Neural crest cell (in vitro differentiated cells): ENCODE results near the gene CXCR6. TPM values are rescaled to one million over a fixed set of nuclear protein-coding genes. Genes with fewer than 3 reads are reported as not detected.

Experiments
- DNase-seq: peaks from one replicate; pipeline ENCODE4 v3.0.0; 2021; ENCODE audit warnings: low read depth, mixed read lengths, low spot score
- H3K27ac Mint-ChIP-seq: one replicate; pipeline ENCODE4 v1.8.0; 2021; ENCODE audit warnings: mild to moderate bottlenecking, mixed read lengths; ENCODE audit not compliant: unreplicated experiment
- H3K27me3 Mint-ChIP-seq: 2 replicates; pipeline ENCODE4 v1.8.0; 2021; ENCODE audit warnings: low read depth, mild to moderate bottlenecking, mixed read lengths
- H3K36me3 Mint-ChIP-seq: 2 replicates; pipeline ENCODE4 v1.8.0; 2021; ENCODE audit warnings: low read depth, mild to moderate bottlenecking, mixed read lengths
- H3K4me1 Mint-ChIP-seq: 2 replicates; pipeline ENCODE4 v1.8.0; 2021; ENCODE audit warnings: mixed read lengths
- H3K4me3 Mint-ChIP-seq: one replicate; pipeline ENCODE4 v1.8.0; 2021; ENCODE audit warnings: mild to moderate bottlenecking, mixed read lengths
- H3K9me3 Mint-ChIP-seq: 2 replicates; pipeline ENCODE4 v1.8.0; 2021; ENCODE audit warnings: mixed read lengths
- total RNA-seq: library from RNA; stranded (reverse); gene quantifications from 2 replicates; pipeline ENCODE4 v1.2.1, GENCODE V29; 2021
- TF ChIP-seq, protein P1 (sequence below): fragments of 200-600 bp; sonication (generic); conservative IDR thresholded peaks from 2 replicates; pipeline ENCODE4 v1.5.0; 2021; ENCODE audit warnings: antibody characterized with exemption, mild to moderate bottlenecking

The CXCR6 gene
- total RNA-seq, 1 donor from 2014 or later, result not detected

DNA sequence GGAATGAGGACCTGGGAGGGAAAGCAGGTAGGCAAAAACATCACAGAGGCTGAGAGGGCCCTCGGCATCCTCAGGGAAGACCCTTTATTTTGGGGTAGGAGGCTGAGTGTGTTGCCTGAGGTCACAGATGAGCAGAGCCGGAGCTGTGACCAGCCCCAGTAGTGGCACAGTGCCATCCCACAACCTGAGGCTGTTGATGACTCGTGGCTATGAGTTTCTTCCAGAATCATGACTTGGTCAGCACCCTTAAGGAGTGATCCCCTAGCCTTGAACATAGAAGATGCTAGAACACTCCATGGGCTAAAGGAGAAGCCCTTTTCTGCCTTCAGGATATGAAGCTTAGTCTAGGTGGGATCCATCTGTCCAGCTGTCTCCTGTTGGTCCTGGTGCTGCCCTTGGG lies 19.5 kb upstream of the CXCR6 start:
- Mint-ChIP-seq H3K9me3 (no peaks in the 10 kb centered on the region), H3K4me3 (no peak overlapping the region), H3K27ac (no peak overlapping the region), H3K27me3 (no peaks in the 10 kb centered on the region), H3K36me3 (peaks cover 24% of the 10 kb centered on the region), H3K4me1 (no peaks in the 10 kb centered on the region)
- TF ChIP-seq, protein P1, sequence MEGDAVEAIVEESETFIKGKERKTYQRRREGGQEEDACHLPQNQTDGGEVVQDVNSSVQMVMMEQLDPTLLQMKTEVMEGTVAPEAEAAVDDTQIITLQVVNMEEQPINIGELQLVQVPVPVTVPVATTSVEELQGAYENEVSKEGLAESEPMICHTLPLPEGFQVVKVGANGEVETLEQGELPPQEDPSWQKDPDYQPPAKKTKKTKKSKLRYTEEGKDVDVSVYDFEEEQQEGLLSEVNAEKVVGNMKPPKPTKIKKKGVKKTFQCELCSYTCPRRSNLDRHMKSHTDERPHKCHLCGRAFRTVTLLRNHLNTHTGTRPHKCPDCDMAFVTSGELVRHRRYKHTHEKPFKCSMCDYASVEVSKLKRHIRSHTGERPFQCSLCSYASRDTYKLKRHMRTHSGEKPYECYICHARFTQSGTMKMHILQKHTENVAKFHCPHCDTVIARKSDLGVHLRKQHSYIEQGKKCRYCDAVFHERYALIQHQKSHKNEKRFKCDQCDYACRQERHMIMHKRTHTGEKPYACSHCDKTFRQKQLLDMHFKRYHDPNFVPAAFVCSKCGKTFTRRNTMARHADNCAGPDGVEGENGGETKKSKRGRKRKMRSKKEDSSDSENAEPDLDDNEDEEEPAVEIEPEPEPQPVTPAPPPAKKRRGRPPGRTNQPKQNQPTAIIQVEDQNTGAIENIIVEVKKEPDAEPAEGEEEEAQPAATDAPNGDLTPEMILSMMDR, result no peak
- DNase-seq, result no peak

DNA sequence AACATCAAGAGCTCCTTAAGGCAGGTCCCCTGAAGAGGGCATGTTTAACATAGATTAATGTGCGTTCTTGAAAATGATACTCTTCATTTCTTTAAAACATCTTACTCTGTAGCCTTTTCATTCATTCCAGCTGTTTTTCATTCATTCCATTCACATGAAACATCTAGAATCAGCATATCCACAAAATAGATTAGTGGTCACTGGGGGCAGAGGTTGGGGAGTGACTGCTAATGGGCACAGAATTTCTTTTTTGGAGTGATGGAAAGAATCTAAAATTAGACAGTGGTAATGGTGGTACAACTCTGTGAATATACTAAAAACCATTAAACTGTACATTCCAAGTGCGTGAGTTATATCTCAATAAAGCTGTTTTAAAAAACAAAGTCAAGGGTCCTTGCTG lies 15.4 kb upstream of the CXCR6 start:
- no peaks in the 10 kb centered on the region for H3K9me3 Mint-ChIP-seq
- TF ChIP-seq, protein P1, result no peak
- no peak for DNase-seq
- H3K27ac Mint-ChIP-seq, result no peak overlapping the region
- H3K27me3 Mint-ChIP-seq, result no peaks in the 10 kb centered on the region
- no peak overlapping the region for H3K4me3 Mint-ChIP-seq
- H3K36me3 Mint-ChIP-seq, result peaks cover 27% of the 10 kb centered on the region
- H3K4me1 Mint-ChIP-seq, result no peaks in the 10 kb centered on the region

DNA sequence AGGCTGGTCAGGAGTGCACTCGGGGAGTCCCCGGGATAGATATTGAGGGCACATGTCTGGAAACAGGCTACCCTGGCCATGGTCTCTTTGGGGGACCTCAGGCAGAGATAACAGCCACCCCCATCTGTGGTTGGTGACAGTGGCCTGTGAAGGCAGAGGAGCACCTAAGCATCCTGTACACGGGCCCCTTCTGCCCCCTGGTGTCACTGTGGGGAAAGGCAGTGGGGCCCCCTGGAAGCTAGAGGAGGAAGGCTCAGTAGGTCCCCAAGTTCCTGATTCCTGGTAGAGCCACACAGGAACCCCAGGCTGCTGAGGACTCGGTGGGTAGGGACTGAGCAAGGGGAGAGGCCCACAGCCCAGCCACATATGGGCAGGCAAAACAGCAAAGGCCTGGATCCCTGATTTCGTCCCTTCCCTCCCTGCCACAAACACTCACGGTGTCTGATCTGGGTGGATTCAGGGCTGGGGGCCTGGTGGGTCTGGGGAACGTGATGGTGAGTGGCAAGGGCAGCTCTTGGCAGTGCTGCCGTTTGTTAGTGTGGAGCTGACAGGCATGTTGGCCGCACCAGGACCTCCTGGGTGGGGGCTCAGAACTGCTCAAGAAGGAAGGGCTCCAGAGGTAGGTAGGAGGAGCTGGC lies 14.1 kb upstream of the CXCR6 start:
- Mint-ChIP-seq H3K4me3 (no peak overlapping the region), H3K36me3 (peaks cover 25% of the 10 kb centered on the region), H3K9me3 (no peaks in the 10 kb centered on the region), H3K27ac (peak overlapping the region; percentile 16), H3K4me1 (no peaks in the 10 kb centered on the region), H3K27me3 (no peaks in the 10 kb centered on the region)
- TF ChIP-seq, protein P1, result peak; percentile 75
- DNase-seq, result peak; percentile 44

DNA sequence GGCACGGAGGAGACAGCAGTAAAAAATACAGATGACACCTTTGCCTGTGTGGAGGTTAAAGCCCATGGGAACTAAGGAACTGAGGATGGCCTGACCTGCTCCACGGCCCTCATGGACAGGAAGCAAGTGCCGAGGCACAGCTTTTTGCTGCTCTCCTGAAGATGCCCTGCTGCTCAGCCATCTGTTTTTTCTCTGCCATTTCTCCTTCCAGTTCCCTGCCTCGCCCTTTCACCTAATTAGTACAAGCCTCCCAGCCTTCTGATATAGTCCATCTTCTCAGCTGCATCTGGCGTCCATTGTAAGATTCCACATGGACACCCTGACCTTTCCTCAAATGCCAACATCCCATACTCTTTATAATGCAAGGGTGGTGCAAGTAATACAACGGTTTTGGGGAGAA lies 11.8 kb upstream of the CXCR6 start:
- Mint-ChIP-seq H3K4me1 (no peaks in the 10 kb centered on the region), H3K4me3 (no peak overlapping the region), H3K27ac (no peak overlapping the region), H3K27me3 (no peaks in the 10 kb centered on the region), H3K36me3 (peaks cover 33% of the 10 kb centered on the region), H3K9me3 (no peaks in the 10 kb centered on the region)
- DNase-seq, result no peak
- TF ChIP-seq, protein P1, result no peak

DNA sequence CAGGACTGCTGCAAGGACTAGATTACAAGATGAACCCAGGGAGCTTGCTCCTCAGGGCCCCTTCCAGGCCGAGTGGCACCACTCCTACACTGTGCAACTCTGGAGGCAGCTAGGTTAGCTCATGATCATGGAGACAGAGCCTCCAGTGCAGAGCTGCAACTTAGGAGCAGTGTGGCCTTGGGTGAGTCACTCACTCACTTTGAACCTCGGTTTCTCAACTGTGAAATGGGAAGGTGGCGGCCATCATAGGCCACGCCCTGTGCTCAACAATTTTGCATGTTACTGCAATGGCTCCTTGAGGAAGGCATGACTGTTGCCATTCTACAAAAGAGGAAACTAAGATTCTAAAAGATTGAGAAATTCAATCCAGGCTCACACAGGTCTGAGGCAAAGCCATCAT lies 11.2 kb upstream of the CXCR6 start:
- H3K9me3 Mint-ChIP-seq, result no peaks in the 10 kb centered on the region
- H3K4me1 Mint-ChIP-seq, result no peaks in the 10 kb centered on the region
- H3K36me3 Mint-ChIP-seq, result peaks cover 33% of the 10 kb centered on the region
- H3K4me3 Mint-ChIP-seq, result no peak overlapping the region
- H3K27ac Mint-ChIP-seq, result no peak overlapping the region
- H3K27me3 Mint-ChIP-seq, result no peaks in the 10 kb centered on the region
- TF ChIP-seq, protein P1, result no peak
- no peak for DNase-seq

DNA sequence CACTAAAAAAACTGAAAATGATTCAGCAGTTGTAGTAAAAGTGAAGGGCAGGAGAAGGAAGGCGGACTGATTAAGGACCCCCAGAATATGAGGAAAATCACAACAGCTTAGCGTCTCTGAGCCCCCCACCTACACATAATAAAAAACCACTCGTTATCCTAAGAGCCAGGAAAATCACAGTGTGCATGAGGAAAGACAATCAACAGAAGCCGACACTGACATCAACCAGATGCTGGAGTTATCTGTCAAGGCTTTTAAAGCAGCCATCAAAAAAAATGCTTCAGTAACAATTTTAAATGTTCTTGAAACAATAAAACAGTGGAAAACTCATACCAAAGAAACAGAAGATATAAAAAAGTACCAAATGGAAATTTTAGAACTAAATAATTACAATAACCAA lies 9.7 kb upstream of the CXCR6 start:
- H3K36me3 Mint-ChIP-seq, result peaks cover 25% of the 10 kb centered on the region
- H3K4me3 Mint-ChIP-seq, result no peak overlapping the region
- no peaks in the 10 kb centered on the region for H3K9me3 Mint-ChIP-seq
- TF ChIP-seq, protein P1, result no peak
- H3K4me1 Mint-ChIP-seq, result no peaks in the 10 kb centered on the region
- no peak for DNase-seq
- no peaks in the 10 kb centered on the region for H3K27me3 Mint-ChIP-seq
- no peak overlapping the region for H3K27ac Mint-ChIP-seq
